ENCODE measurements around the gene SEPHS2.
"Not testable (repeated sequence)": the region's sequence is repeated elsewhere in the genome, so short reads cannot be mapped to it uniquely, and the experiment has no call there.

SEPHS2 gene, protein sequence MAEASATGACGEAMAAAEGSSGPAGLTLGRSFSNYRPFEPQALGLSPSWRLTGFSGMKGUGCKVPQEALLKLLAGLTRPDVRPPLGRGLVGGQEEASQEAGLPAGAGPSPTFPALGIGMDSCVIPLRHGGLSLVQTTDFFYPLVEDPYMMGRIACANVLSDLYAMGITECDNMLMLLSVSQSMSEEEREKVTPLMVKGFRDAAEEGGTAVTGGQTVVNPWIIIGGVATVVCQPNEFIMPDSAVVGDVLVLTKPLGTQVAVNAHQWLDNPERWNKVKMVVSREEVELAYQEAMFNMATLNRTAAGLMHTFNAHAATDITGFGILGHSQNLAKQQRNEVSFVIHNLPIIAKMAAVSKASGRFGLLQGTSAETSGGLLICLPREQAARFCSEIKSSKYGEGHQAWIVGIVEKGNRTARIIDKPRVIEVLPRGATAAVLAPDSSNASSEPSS

DNA sequence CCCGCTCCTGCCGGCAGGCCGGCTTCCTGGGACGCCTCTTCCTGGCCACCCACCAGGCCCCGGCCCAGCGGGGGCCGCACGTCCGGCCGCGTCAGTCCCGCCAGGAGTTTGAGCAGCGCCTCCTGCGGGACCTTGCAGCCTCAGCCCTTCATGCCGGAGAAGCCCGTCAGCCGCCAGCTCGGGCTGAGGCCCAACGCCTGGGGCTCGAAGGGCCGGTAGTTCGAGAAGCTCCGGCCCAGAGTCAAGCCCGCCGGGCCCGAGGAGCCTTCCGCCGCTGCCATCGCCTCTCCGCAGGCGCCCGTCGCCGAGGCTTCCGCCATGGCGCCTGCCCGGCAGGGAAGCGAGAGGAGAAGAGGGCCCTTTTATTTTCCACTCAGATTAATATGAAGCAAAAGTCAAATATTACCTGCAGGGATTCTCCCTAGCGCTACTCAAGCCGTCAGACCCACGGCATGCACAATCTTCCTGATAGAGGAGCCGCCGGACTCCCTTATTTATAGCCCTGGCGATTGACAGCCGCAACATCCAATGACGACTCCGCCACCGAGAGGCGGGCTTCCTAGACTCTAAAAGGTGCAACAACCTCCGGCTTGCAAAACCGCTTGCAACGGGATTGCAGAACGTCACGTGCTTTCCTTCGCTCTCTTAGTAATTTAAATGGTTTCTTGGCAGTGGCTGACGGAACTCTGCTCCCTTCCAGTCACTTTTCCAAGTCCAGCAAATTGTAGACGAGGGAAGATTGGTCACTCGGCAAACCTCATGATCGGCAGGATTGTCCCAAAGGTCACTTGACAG, at the start of gene SEPHS2:
Gene SEPHS2 (minus strand): TSS at position 467 of the 795 bp plus-strand sequence. CDS start 147 bp downstream, at position 320.
- peak; percentile 95 for DNase-seq (ENCODE audit: low spot score)

DNA sequence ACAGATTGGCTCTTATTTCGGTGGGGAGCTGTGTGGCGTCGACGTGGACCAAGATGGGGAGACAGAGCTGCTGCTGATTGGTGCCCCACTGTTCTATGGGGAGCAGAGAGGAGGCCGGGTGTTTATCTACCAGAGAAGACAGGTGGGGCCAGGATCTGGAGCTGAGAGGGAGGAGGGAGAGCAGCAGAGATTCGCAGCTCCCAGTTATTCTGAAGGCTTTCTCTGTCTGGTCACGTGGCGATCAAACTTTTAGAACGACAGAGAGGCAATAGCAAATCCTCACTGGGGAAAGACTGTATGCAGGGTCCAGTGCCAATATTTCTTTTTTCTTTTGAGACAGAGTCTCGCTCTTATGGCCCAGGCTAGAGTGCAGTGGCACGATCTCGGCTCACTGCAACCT, 49.0 kb upstream of the SEPHS2 start:
- DNase-seq (ENCODE audit: low spot score), result no peak

DNA sequence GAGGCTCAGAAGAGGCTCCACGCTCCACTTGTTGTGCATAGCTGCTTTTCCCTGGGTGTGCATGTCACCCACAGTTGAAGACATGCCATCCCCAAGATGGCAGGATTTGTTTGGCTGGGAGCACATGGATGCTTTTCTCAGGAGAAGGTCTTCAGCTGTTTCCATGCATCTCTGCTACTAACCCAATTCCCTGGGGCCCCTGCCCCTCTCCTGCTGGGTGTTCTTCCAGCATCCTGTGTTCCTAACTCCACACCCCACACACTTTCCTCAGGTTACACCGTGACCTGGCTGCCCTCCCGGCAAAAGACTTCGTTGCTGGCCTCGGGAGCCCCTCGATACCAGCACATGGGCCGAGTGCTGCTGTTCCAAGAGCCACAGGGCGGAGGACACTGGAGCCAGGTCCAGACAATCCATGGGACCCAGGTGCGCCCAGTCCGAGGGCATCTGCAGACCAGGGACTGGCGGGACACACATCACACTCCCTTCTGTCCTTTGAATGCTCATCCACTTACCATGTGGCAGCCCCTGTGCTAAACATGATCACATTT, 48.3 kb upstream of the SEPHS2 start:
- no peak for DNase-seq (ENCODE audit: low spot score)

DNA sequence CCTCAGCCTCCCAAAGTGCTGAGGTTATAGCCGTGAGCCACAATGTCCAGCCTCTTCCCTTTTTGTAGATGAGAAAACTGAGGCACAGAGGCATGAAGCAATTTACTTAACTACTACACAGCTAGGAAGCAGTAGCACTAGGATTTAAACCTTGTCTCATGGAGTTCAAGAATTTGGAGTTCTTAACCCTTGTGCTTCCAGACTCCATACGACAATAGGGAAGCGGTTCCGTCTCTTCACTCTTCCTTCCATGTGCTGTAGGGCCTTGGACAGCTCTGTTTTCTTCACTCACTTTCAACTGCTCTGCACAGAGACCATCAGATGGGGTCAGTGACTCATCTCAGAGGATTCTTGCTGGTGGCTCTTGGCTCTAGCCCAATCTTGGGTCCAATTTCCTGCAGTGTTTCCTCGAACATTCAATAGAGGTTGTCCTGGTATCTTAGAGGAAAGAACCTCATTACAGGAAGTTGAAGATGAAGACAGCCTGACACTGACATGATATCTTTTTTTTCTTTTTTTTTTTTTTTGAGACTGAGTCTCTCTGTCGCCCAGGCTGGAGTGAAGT, 46.2 kb upstream of the SEPHS2 start:
- DNase-seq (ENCODE audit: low spot score), result peak; percentile 76

DNA sequence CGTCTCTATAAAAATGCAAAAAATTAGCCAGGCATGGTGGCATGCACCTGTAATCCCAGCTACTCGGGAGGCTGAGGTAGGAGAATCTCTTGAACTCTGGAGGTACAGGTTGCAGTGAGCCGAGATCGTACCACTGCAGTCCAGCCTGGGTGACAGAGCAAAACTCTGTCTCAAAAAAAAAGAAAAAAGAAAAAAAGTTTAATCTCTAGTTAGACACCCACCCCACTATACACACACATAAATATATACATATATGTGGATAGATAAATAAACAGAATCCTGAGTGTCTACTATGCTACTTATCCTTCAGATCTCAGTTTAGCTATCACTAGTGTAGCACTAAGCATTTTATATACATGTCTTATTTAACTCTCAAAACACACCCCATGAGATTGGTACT, 45.6 kb upstream of the SEPHS2 start:
- no peak for DNase-seq (ENCODE audit: low spot score)

DNA sequence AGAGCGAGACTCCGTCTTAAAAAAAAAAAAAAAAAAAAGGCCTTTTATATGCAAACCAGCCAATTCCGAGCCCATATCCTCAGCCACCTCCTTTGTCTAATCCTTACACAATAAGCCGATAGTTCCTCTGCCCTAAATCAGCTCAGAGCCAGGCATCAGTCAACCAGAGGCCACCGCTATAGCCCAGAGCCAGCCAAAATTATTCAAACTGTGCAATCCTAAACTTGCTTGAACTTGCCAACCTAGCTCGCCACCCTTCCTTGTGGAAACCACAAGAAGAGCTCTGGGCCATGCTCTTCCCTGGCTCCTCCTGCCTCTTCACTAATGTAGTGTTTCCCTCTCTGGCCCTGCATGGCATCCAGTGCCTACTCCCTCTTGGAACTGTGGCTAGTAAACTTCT, 44.5 kb upstream of the SEPHS2 start:
- no peak for DNase-seq (ENCODE audit: low spot score)

DNA sequence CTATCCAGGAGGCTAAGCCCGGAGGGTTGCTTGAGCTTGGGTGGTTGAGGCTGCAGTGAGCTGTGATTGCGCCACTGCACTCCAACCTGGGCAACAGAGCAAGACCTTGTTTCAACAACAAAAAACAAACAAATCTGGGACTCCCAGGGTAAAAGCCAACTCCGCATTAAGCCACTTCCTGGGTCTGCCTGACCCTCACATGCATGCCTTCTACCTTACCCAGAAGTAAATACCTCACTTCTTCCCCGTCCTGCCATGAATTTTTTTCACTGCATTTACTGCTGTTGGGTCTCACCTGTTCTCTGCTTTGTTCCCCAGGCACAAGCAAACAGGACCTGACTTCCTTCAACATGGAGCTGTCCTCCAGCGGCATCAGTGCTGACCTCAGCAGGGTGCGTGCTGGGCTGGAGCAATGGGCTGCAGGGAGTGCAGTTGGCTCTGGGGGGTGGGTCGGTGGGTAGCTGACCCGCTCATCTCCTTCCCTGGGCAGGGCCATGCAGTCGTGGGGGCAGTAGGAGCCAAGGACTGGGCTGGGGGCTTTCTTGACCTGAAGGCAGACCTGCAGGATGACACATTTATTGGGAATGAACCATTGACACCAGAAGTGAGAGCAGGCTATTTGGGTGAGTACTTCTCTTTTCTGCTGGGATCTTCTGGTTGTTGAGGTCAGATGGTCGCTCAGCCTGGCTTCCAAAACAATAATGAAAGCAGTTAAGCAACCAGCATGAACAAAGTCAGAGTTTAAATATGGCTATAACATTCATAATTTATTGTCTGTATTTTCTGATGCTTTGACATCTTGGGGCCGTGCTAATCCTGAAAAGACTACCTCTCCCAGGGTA, 43.3 kb upstream of the SEPHS2 start:
- no peak for DNase-seq (ENCODE audit: low spot score)

DNA sequence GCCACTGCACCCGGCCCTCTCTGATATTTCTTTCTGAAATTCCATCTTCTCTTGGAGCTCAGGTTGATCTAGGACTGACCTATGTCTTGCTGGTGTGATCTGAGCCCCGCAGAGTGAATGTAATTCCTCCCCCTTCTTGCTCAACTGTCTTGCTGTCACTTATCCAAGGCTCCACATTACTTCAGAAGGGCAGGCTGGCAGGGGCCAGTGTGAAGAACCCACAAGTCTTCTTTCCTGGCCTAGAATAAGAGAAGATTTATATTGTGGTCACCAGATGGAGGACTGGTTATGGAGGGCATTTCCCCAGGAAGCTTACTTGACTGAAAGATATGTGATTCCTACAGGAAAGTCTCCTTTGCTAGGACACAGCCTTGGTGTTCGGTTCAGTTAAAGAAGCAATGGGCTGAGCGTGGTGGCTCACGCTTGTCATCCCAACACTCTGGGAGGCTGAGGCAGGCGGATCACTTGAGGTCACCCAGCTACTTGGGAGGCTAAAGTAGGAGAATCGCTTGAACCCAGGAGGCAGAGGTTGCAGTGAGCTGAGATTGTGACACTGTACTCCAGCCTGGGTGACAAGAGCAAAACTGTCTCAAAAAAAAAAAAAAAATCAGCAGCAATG, 40.3 kb upstream of the SEPHS2 start:
- no peak for DNase-seq (ENCODE audit: low spot score)

DNA sequence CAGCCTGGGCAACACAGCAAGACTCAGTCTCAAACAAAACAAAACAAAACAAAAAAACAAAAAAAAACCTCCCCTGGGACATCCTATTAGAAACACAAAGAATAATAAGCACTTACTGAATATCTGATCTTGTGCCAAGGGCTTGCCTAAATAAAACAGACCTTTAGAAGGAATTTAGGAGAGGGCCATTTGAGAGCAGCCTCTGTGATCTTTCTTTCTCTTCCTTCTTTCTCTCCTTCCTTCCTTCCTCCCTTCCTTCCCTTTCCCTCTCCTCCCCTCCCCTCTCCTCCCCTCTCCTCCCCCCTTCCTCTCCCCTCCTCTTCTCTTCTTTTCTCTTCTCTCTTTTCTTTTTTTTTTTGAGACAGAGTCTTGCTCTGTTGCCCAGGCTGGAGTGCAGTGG, 39.2 kb upstream of the SEPHS2 start:
- no peak for DNase-seq (ENCODE audit: low spot score)

DNA sequence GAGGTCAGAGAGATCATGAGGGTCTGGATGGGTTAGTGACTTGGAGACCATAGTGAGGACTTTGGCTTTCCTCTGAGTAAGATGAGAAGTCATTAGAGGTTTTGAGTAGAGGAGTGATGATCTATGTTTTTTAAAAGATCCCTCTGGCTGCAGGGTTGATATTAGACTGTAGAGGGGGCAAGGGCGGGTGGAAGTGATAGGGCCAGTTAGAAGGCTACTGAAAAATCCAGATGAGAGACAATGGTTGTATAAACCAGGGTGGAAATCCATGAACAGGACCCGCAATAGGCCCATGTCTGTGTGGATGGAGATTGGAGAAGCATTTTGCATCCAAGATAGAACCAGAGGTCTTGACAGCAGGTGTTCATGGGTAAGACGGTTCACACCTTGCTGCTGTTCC, 36.7 kb upstream of the SEPHS2 start:
- DNase-seq (ENCODE audit: low spot score), result no peak

DNA sequence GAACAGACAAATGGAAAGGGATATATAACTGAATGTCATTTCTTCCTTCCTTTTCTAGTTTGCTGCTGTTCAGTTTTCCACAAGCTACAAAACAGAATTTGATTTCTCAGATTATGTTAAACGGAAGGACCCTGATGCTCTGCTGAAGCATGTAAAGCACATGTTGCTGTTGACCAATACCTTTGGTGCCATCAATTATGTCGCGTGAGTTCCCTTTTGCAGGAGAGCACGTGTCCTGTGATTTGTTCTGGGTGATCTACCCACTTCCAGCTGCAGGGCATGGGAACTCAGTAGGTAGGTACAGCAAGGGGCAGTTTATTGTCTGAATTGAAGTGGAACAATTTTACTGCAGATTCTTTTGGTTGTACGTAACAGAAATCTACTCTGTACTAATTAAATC, 35.7 kb upstream of the SEPHS2 start:
- DNase-seq (ENCODE audit: low spot score), result no peak

DNA sequence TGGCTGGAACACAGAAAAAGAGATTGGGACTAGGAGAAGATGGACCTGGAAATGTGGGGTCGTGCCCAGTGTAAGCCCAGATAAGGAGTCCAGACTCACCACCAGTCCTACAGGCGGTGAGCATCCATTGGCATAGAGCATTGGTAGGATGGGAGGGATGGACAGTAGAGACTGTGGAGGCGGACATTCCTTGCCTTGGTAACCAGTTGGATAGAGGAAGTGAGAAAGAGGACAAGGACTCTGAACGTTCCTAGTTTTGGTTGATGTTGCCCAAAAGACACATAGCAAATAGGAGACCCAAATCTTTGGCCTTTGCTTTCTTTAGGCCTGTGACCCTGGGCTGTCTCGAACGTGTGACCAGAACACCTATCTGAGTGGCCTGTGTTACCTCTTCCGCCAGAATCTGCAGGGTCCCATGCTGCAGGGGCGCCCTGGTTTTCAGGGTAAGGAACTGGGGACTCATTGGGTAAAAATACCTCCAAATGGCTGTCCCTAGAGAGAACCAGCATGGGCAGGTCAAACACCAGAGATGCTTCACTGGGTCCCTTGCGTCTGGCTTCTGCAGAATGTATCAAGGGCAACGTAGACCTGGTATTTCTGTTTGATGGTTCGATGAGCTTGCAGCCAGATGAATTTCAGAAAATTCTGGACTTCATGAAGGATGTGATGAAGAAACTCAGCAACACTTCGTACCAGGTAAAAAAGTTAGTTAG, 33.2 kb upstream of the SEPHS2 start:
- no peak for DNase-seq (ENCODE audit: low spot score)

DNA sequence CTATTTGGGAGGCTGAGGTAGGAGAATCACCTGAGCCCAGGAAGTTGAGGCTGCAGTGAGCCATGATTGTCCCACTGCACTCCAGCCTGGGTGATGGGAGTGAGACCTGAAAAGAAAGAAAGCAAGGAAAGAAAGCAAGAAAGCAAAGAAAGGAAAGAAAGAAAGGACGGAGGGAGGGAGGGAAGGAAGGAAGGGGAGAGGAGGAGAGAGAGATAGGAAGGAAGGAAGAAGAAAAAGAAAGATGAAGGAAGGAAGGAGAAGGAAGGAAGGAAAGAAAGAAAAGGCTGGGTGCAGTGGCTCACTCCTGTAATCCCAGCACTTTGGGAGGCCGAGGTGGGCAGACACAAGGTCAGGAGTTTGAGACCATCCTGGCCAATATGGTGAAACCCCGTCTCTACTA, 32.1 kb upstream of the SEPHS2 start:
- not testable (repeated sequence) for DNase-seq (ENCODE audit: low spot score)

DNA sequence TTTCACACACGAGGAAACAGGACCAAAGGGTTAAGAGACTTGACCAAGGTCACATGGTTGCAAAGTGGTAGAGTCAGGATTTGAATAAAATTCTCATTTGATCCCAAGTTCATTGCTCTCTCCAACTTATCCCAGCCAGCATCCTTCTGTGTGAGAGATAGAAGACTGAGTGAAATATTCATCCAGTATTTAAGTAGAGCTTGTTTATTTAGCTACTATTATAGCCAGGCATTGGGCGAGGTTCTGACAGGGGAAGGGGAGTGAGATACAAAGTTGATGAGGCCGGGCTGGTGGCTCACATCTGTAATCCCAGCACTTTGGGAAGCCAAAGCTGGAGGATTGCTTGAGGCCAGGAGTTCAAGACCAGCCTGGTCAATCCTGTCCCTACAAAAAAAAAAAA, 31.3 kb upstream of the SEPHS2 start:
- no peak for DNase-seq (ENCODE audit: low spot score)

DNA sequence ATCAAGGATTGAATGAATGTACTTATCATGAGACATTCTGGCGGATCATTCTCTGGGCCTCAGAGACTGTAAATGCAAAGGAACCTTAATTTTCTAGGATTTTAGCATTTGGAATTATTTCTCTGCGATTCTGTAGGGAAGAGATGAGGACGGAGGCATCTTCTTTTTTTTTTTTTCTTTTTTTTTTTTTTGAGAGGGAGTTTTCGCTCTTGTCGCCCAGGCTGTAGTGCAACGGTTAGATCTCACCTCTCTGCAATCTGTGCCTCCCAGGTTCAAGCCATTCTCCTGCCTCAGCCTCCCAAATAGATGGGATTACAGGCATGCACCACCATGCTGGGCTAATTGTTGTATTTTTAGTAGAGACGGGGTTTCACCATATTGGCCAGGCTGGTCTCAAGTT, 29.0 kb upstream of the SEPHS2 start:
- no peak for DNase-seq (ENCODE audit: low spot score)

DNA sequence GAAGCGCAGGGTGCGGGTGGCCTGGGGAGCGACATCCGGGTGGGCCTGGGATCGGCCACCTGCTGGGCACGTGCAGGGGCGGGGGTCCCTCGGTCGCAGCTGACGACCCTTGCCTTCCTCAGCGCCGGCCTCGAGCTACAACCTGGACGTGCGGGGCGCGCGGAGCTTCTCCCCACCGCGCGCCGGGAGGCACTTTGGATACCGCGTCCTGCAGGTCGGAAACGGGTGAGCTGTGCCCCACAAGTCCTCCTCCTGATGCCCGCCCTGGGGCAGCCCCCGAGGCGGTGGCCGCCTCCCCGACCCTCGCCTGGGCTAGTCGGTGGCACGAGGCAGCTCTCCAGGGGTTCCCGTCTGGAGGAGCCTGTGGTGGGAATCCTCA, 28.4 kb upstream of the SEPHS2 start:
- DNase-seq (ENCODE audit: low spot score), result no peak

DNA sequence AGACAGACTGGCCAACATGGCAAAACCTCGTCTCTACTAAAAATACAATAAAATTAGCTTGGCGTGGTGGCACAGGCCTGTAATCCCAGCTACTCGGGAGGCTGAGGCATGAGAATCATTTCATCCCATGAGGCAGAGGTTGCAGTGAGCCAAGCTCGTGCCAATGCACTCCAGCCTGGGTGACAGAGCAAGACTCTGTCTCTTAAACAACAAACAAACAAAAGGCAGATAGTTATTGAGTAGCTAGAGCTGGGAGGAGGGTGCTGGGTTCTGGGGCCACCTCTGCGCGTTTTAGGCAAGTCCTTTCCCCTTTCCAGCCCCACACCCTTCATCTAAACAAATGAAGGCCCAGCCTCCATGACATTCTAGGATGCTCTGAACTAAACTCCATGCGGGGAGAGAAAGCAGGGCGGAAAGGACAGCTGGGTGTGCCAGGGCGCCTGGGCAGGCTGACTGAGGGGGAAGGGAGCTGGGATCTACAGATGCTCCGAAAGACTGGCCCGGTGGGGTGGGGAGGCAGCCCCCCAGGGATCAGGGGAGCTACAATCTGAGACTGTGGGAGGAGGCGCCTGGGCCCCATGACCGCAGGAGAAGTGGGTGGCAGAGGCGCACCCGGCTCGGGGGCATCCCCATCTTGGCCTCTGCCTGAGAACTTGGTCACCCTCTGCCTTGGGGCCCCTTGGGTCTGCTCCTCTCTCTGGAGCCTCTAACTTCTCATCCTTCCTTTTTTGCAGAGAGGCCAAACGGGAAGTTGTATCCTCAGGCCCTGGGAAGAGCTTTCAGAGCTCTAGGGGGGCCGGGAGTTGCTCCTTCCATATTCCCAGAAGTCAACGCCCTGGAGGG, 27.8 kb upstream of the SEPHS2 start:
- no peak for DNase-seq (ENCODE audit: low spot score)

DNA sequence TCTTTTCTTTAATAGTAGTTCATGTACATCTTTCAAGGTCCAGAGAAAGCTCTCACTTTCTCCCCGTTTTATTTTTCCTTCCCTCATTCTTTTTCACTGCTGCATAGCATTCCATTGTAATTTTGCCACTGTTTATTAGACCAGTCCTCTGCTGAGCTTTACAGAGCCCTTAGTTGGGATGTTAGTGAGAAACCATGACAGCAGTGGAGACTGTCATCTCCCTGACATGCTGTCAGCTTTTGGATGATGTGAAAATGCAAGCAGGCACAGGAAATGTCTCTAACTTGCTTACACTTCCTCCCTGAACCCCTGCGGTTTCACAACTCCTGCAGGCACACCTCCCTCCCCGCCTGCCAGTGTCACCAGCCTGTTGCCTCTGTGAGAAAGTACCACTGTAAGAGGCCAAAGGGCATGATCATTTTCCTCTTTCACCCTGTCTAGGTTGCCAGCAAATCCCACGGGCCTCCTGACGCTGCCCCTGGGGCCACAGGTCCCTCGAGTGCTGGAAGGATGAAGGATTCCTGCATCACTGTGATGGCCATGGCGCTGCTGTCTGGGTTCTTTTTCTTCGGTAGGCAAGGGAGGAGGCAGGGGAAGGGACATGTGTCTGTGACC, 26.8 kb upstream of the SEPHS2 start, which contains the start of gene ITGAL:
Gene ITGAL (plus strand): TSS at position 415 of the 615 bp plus-strand sequence. CDS start 96 bp downstream, at position 511.
- DNase-seq (ENCODE audit: low spot score), result no peak

DNA sequence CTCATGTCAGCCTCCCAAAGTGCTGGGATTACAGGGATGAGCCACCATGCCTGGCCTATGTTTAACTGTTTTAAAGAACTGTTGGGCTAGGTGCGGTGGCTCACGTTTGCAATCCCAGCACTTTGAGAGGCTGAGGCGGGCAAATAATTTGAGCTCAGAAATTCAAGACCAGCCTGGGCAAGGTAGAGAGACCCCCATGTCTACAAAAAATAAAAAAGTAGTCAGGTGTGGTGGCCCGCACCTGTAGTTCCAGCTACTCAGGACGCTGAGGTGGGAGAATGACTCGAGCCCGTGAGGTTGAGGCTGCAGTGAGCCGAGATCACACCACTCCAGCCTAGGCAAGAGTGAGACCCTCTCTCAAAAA, 24.9 kb upstream of the SEPHS2 start:
- no peak for DNase-seq (ENCODE audit: low spot score)

Measured in AG08396 (cell line).